HG03342 (cell line): ENCODE data around the gene CCNY.
A peak's percentile ranks its signal among the peaks of the same experiment; 100 is the strongest.
"Not testable (repeated sequence)": the region's sequence is repeated elsewhere in the genome, so short reads cannot be mapped to it uniquely, and the experiment has no call there.

ENCODE experiments used
- ATAC-seq: cut with Tn5 transposase; IDR thresholded peaks from one replicate; pipeline ENCODE4 v1.9.1; 2021; ENCODE audit warnings: mild to moderate bottlenecking, moderate library complexity; ENCODE audit not compliant: unreplicated experiment

CCNY gene

GRCh38 chr10:35400595-35401268, 64.4 kb downstream of the CCNY start:
- no peak for ATAC-seq

GRCh38 chr10:35403491-35403890, 67.2 kb downstream of the CCNY start:
- ATAC-seq, result not testable (repeated sequence)

GRCh38 chr10:35404077-35404476, 67.8 kb downstream of the CCNY start:
- ATAC-seq, result not testable (repeated sequence)

GRCh38 chr10:35406003-35406630, 69.8 kb downstream of the CCNY start:
- ATAC-seq, result not testable (repeated sequence)

- not testable (repeated sequence) for ATAC-seq
Measured at GRCh38 chr10:35407696-35408095, 71.4 kb downstream of the CCNY start.

GRCh38 chr10:35409094-35409582, 72.8 kb downstream of the CCNY start:
- no peak for ATAC-seq

GRCh38 chr10:35409808-35410207, 73.5 kb downstream of the CCNY start:
- ATAC-seq, result no peak

- no peak for ATAC-seq
Measured at GRCh38 chr10:35412003-35412723, 75.9 kb downstream of the CCNY start.

- ATAC-seq, result no peak
Measured at GRCh38 chr10:35412900-35413491, 76.7 kb downstream of the CCNY start.

GRCh38 chr10:35413985-35414861, 77.9 kb downstream of the CCNY start:
- ATAC-seq, result no peak

- no peak for ATAC-seq
Measured at GRCh38 chr10:35415505-35415904, 79.2 kb downstream of the CCNY start.

- peak; percentile 71 for ATAC-seq
Measured at GRCh38 chr10:35416619-35417312, 80.5 kb downstream of the CCNY start.

GRCh38 chr10:35417313-35417625, 81.0 kb downstream of the CCNY start:
- ATAC-seq, result no peak

GRCh38 chr10:35417795-35418194, 81.5 kb downstream of the CCNY start:
- ATAC-seq, result no peak

- not testable (repeated sequence) for ATAC-seq
Measured at GRCh38 chr10:35418580-35418979, 82.3 kb downstream of the CCNY start.

- ATAC-seq, result no peak
Measured at GRCh38 chr10:35420044-35420443, 83.7 kb downstream of the CCNY start.

GRCh38 chr10:35420827-35421552, 84.7 kb downstream of the CCNY start:
- no peak for ATAC-seq

GRCh38 chr10:35421553-35422178, 85.4 kb downstream of the CCNY start:
- ATAC-seq, result no peak

GRCh38 chr10:35422228-35422627, 85.9 kb downstream of the CCNY start:
- ATAC-seq, result no peak
